RWPE2 (cell line): ENCODE results near the gene NOX4.
"Not testable (repeated sequence)": the region's sequence is repeated elsewhere in the genome, so short reads cannot be mapped to it uniquely, and the experiment has no call there.

Source experiments
- ATAC-seq: fragments of 200-7000 bp; cut with Tn5 transposase; 3 replicates; pipeline ENCODE4 v1.9.1; 2021; ENCODE audit warnings: low read depth
- DNase-seq: peaks from one replicate; pipeline ENCODE4 v3.0.0-alpha.2; 2020; ENCODE audit warnings: low spot score
- H3K27ac ChIP-seq: fragments of 450-650 bp; 2 replicates; pipeline ENCODE4 v1.5.1; 2017; ENCODE audit warnings: mild to moderate bottlenecking; ENCODE audit not compliant: poor library complexity, severe bottlenecking
- H3K27me3 ChIP-seq: fragments of 250-450 bp; sonication (Bioruptor Pico); 2 replicates; pipeline ENCODE4 v1.5.1; 2021; ENCODE audit warnings: mild to moderate bottlenecking, moderate library complexity; ENCODE audit not compliant: insufficient read depth, poor library complexity, severe bottlenecking
- H3K36me3 ChIP-seq: fragments of 250-450 bp; sonication (Bioruptor Pico); 2 replicates; pipeline ENCODE4 v1.5.1; 2020; ENCODE audit warnings: low read depth, mild to moderate bottlenecking, moderate library complexity
- H3K4me1 ChIP-seq: fragments of 250-450 bp; sonication (Bioruptor Pico); 2 replicates; pipeline ENCODE4 v1.5.1; 2021; ENCODE audit warnings: mild to moderate bottlenecking, moderate library complexity; ENCODE audit not compliant: insufficient read depth, poor library complexity, severe bottlenecking
- H3K4me3 ChIP-seq: fragments of 250-450 bp; sonication (Bioruptor Pico); 2 replicates; pipeline ENCODE4 v1.5.1; 2021; ENCODE audit warnings: mild to moderate bottlenecking, moderate library complexity; ENCODE audit not compliant: severe bottlenecking
- H3K9me3 ChIP-seq: fragments of 250-450 bp; sonication (Bioruptor Pico); 2 replicates; pipeline ENCODE4 v1.5.1; 2021; ENCODE audit warnings: mild to moderate bottlenecking, moderate library complexity; ENCODE audit not compliant: severe bottlenecking
- CTCF ChIP-seq: fragments of 450-650 bp; IDR thresholded peaks from one replicate; pipeline ENCODE4 v1.5.1; 2017; ENCODE audit warnings: mild to moderate bottlenecking, moderate library complexity; ENCODE audit not compliant: poor library complexity, severe bottlenecking

NOX4 gene

GRCh38 chr11:89421718-89422117 lies 69.5 kb downstream of the NOX4 start:
- TF ChIP-seq CTCF: no peak
- DNase-seq: no peak
- H3K27me3 ChIP-seq: no peaks in the 10 kb centered on the region
- ATAC-seq: no peak
- no peaks in the 10 kb centered on the region for H3K4me1 ChIP-seq
- no peak overlapping the region for H3K27ac ChIP-seq
- no peak overlapping the region for H3K4me3 ChIP-seq
- H3K9me3 ChIP-seq: no peaks in the 10 kb centered on the region
- H3K36me3 ChIP-seq: no peaks in the 10 kb centered on the region

GRCh38 chr11:89420981-89421380 lies 70.2 kb downstream of the NOX4 start:
- Histone ChIP-seq H3K4me1 (no peaks in the 10 kb centered on the region), H3K27ac (no peak overlapping the region), H3K9me3 (no peaks in the 10 kb centered on the region), H3K4me3 (no peak overlapping the region), H3K36me3 (no peaks in the 10 kb centered on the region), H3K27me3 (no peaks in the 10 kb centered on the region)
- ATAC-seq: no peak
- no peak for TF ChIP-seq CTCF
- no peak for DNase-seq

GRCh38 chr11:89416961-89417360 lies 74.2 kb downstream of the NOX4 start:
- no peak for DNase-seq
- no peaks in the 10 kb centered on the region for H3K4me1 ChIP-seq
- H3K27ac ChIP-seq: no peak overlapping the region
- no peak overlapping the region for H3K4me3 ChIP-seq
- TF ChIP-seq CTCF: no peak
- H3K9me3 ChIP-seq: no peaks in the 10 kb centered on the region
- H3K36me3 ChIP-seq: no peaks in the 10 kb centered on the region
- H3K27me3 ChIP-seq: no peaks in the 10 kb centered on the region
- no peak for ATAC-seq

GRCh38 chr11:89411112-89411511 lies 80.1 kb downstream of the NOX4 start:
- not testable (repeated sequence) for H3K4me1 ChIP-seq, H3K36me3 ChIP-seq, H3K4me3 ChIP-seq, H3K27ac ChIP-seq, H3K9me3 ChIP-seq, DNase-seq, H3K27me3 ChIP-seq, ATAC-seq

- not testable (repeated sequence) for H3K9me3 ChIP-seq, DNase-seq, H3K27ac ChIP-seq, H3K36me3 ChIP-seq, H3K4me3 ChIP-seq, H3K4me1 ChIP-seq, H3K27me3 ChIP-seq
- ATAC-seq: 0 out of 3 replicates have a peak, but pooled peaks have one; percentile 19
Observed at GRCh38 chr11:89410666-89411065, 80.5 kb downstream of the NOX4 start.

- not testable (repeated sequence) for H3K27me3 ChIP-seq, H3K4me3 ChIP-seq, H3K36me3 ChIP-seq, ATAC-seq, H3K4me1 ChIP-seq, H3K27ac ChIP-seq, H3K9me3 ChIP-seq, DNase-seq
Observed at GRCh38 chr11:89408441-89408840, 82.7 kb downstream of the NOX4 start.
